HG03565 (cell line): ENCODE data around the gene SNAI3.

Source experiments
- ATAC-seq: cut with Tn5 transposase; IDR thresholded peaks from one replicate; pipeline ENCODE4 v1.9.1; 2021; ENCODE audit warnings: mild to moderate bottlenecking, moderate library complexity; ENCODE audit not compliant: unreplicated experiment

SNAI3 gene

DNA sequence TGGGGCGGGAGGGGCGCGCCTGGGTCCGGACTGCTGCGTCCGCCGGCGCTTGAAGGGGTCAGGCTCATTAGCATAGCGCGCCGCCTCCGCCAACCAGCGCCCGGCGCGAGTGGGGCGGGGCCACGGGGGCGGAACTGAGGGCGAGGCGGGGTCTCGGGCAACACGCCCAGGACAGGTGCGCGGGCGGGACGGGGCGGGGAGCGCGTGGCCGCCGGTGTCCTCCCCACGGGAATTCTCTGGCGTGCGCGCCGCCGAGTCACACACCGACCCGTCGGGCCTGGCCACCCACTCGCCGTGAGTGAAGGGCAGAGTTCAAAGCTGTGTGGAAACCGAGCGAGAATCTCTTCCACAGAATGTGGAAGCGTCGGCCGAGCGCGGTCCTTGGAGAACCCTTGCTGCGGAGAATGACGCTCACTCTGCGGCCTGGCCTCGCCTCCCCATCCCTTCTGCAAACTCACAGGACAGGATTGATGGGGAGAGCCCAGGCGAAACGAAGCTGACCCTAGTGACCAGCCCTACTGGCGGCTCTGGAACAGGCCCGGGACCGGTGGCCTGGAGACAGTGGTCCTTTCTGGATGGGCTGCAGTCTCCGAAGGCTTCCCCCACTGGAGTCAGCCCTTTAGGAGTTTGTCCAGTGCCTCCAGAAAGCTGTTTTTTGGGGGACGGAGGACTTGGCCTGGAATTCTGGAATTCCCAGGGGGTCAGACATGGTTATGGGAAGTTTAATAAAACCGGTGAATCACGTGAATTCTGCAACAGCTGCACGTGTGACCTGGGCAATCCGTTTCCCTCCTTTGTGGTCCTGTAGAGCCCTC, at the start of gene SNAI3:
Gene SNAI3, minus strand, starts transcription at position 69 of the 815 bp plus-strand sequence. CDS start 101 bp downstream, outside the sequence.
- peak; percentile 46 for ATAC-seq

DNA sequence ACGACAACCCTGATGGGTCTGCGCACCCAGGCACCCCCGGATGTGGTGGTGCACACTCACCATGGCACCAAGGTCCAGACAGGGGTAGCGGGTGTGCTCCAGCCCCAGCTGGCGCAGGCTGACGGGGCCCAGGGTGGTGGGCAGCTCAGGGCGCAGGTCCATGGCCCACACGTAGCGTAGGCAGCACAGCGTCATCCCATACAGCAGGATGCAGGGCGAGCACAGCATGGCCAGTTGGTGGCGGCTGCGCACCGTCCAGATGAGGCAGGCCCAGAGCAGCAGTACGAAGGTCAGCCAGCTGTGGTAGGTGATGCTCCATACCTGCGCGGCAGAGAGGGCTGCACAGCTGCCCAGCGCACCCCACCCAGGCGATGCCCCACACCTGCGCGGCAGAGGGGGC, 49.8 kb upstream of the SNAI3 start:
- ATAC-seq = no peak

DNA sequence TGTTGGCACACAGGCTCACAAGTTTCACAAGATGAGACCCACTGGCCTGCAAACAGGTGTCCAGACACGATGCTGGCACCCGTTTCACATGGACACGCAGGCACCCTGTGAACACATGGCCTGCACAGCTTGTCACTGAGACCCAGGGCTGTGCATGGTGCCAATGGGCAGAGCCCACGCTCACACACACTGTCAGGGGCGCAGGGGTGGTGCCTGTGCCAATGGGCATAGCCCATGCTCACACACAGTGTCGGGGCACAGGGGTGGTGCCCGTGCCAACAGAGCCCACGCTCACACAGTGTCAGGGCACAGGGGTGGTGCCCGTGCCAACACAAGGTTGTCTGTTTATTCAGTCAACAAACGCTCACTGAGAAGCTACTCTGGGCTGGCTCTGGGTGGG, 49.3 kb upstream of the SNAI3 start:
- ATAC-seq = no peak

DNA sequence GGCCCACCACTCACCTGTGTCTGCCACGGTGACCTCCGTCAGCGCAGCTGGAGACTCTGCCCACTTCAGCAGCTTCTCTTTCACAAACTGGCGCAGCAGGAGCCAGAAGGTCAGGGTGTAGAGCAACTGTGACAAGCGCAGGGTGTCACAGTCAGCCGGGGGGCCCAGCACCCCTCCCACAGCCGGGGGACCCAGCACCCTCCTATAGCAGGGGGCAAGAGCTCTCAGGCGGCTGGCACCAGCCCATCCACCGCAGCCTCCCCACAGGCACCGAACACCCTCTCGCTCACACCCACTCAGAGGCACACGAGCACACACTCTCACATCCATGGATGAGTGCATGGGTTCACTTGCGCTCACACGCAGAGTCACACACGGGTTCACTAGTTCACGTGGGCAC, 48.8 kb upstream of the SNAI3 start:
- no peak for ATAC-seq

DNA sequence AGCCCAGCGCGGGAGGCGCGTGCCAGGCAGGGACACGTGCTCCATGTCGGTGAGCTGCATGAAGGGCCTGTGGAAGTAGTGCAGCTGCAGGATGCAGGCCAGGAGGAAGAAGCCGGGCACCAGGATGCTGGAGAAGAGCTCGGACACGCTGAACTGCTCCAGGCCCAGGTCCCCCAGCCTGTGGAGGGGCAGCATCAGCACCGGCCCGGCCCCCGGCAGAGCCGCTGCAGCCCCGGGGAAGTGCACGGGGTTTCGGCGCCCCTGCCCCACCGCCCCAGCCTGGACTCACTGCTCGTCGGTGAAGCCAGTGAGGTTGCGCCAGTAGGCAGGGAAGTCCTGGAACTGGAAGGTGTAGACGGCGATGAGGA, 48.0 kb upstream of the SNAI3 start:
- no peak for ATAC-seq

DNA sequence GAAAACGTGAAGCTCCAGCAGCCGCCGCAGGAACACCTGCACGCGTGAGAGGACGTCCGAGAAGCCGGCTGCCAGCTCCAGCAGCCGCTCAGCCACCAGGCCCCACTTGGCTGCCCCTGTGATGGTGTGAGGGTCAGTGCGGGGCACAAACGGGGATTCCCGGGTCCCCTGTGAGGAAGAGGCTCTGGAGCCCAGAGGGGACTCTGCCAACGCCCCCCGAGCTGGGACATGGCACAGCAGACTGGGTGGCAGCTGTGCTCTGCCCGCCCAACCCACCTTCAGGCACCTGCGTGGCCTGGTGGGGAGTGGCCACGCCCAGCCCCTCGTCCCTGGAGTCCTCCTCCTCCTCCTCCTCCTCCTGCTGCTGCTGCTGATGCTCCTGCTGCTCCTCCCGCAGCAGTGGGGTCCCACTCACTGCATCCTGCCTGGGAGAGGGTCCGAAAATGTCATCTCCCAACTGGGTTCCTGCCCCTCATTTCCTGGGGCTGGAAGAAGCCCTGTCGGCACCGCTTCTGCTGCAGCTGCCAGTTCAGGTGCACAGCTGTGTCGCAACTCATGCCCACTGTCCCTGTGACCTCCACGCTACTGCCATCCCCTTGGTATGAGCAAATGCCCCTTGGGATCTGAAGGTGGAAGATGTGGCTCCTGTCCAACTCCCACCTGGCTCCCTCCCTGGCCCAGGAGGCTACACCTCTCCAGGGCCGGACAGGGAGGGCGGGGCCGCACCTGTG, 47.5 kb upstream of the SNAI3 start:
- no peak for ATAC-seq

DNA sequence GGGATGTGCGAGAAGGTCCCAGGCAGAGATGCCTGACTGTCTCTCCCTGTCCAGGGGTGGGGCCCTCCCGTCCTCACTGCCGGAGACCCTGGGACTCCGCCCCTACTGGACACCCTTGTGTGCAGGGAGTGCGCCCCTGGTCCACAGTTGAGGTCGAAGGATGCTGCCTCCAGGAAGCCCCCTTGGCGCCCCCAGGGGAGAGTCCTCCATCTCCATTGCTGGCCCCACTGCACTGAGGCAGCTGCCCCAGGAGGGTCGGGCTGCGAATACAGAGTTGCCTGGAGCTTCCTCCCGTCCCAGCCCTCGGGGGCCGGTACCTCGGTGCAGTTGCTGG, 46.6 kb upstream of the SNAI3 start:
- ATAC-seq = no peak

DNA sequence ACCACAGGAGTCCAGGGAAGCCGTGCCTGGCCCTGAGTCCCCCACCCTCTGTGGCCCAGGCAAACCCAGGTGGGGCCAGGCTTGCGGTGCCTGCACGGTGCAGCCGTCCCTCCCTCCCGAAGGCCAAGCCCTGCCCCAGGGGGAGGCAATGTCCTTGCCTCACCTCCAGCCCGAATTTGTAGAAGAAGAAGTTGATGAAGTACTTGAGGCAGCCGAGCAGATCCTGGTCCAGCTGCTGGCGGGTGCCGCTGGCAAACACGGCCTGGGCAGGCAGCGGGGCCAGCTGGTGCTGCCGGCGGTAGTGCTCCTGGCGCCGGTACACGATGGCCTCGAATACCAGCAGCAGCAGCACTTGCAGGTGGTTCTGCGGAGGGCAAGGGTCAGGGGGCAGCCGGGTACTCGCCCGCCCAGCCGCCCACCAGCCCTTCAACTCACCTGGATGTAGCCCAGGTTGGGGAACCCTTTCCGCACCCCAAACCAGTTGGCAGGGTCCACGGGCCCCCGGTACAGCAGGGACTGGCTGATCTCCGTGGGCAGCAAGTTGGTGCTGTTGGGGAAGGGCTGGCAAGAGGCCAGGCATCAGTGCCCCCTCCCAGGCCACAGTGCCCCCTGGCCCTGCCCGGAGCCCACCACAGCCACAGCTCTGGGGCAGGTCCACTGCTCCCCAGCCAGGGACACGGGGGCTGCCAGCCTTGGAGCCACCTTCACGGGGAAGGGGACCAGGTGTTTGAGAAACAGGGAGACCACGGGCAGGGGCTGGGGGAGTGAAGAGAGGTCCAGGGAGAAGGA, 46.1 kb upstream of the SNAI3 start:
- ATAC-seq = no peak

DNA sequence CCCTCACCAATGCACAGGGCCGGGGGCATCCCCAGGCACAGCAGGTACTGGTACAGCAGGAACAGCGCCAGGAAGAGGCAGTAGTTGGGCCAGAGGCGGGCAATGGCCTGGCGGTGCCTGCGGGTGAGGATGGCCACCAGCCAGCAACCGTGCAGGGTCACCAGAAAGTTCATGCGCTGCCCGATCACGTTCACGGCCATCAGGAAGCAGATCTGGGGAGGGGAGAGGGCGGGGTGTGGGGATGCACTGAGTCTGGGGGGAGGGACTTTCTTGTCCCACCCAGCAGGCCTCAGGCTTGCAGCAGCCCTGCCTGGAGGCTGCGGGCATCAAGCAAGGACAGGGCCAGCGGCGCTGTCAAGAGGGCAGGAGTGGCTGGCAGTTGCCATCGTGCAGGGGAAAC, 45.4 kb upstream of the SNAI3 start:
- ATAC-seq = no peak

DNA sequence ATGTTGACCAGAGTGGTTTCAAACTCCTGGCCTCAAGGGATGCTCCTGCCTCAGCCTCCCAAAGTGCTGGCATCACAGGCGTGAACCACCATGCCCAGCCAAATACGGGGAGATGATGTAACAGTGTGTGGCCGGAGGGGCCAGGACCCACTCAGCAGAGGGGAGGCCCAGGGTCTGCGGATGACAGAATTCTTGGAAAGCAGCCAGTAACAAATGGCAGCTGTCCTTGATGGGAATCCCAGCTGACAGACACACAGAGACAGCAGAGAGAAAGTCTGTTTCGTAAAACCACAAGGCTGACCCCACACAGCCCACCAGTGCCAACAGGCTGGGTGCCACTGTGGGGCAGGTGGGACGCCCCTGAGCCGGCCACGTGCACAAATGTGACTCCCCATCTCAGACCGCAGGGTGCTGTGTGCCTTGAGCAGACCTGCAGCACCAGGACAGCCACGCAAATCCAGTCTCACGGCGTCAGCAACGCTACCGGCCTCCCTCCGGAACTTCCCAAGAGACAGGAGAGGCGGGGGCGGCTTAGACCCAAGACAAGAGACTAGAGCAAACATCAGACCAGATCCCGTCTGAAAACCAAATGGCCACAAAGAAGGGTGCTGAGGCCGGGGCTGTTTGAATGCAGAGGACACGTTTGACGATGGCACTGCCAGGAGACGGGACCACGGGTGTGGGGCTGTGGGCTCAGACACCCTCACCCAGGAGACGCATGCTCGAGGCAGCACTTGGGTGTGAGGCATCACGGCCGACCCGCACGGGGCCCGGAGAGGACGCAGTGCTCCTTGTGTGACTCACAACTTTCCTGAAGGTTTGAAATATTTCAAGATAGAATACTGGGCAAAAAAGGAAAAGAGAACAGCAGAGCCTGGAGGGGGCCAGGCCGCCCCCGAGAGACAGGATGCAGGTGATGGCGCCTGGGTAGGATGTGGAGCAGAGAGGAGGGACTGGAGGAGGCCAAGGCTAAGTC, 44.6 kb upstream of the SNAI3 start:
- no peak for ATAC-seq

DNA sequence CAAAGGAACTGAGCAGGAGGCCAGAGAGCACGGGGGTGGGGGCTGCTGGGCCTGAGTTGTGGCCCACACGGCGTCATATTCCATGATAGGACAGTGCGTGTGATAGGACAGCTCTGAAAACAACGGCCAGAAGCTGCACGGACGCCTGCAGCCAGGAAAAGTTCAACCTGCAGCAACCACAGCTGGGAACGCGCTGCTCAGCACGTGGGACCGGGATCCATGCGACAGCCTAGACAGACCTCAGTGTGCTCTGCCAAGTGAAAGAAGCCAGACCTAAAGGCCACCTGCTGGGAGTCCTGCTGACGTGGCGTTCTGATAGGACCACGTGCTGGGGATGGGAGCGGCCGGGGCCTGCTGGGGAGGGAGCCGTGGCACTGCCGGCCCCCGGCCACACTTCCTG, 41.6 kb upstream of the SNAI3 start:
- ATAC-seq = no peak

DNA sequence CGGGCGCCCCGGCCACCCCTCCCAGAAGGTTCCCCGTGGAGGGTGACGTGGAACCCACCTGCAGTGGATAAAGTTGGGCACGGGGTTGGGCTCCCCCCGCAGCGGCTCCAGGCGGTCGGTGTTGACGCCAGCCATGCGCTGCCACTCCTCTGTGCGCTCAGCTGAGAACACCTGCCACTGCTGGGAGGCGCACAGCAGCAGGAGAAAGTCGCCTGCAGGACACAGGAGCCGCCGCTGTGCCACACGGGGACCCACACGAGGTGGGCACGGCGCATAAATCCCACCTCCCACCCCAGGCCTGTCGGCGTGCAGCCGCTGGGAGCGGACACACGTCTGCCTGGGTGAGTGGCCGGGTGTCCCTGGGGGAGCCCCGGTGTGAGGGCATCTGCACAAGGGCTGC, 40.7 kb upstream of the SNAI3 start:
- ATAC-seq = no peak

DNA sequence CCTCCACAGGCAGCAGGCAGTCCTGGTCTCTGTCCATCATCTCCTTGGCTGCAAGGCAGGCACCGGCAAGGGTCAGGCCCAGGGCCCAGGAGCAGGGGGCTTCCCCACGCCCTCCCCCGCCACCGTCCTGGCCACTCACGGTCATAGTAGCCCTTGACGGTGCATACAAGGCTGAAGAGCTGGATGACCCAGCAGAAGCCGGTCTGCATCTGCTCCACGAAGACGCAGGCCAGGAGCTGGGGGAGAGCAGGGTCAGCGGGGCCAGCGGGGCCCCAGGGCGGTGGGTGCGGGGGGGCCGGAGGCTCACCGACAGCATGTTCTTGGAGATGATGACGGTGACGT, 40.1 kb upstream of the SNAI3 start:
- no peak for ATAC-seq

DNA sequence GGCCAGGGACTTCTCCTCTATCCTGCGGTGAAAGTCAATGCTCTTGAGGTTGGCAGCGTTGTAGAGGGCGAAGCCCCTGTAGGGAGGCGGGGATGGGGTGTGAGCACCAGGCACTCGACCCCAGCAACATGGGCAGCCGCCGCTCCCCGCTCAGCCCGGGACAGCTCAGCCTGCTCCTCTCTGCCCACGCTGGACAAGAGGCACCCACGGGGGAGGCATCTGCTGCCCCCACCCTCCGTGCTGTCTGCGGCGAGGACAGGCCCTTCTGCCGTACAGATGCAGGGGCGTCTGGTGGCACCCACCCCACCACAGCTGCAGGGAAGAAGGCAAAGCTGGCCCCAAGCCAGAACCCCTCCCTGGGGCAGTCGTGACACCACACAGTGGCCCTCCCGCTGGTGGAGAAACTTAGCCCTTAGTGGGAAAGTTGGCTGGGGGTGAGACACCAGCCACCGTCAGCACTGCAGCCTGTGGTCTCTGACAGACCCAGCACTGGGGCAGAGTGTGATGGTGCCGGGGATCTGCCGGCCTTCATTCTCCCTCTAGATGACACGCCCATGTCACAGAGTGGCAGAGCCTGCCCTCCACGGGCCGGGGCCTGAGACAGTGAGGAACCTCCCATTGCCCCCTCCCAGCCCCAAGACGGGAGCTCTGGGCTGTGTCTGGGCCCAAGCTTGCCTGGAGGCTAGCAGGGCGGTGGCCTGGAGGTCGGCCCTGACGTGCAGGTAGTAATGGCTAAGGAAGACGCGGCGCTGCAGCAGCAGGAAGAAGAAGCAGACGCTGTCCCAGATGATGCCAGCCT, 39.5 kb upstream of the SNAI3 start:
- no peak for ATAC-seq

DNA sequence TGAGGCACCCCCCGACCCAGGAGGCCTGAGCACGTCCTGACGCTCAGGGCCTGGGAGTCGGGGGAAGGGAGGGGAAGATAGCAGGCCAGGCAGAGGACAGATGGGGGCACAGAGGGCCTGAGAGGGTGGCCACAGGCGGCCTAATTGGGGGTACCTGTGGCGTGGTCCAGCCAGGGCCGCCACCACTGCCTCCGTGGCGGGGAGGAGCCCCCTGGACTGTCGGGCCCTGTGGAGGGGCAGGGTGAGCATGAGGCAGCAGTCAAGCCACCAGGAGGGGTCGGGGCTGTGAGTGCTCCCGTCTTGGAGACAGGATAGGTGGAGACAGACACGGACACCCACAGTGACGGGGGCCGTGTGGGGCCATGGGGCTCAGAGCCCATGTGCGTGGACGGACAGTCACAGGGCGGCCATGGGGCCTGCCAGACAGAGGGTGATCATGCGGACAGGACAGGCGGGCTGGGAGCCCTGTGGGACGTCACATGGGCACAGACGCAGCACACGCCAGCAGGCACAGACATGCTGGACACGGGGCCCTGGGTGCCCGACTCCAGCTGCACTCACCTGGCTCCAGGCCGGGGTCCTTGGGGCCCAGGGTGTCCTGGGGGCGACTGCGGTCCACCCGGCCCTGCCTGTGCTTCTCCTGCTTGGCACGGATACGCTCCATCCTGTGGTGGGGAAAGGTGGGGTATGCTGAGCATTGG, 38.7 kb upstream of the SNAI3 start:
- ATAC-seq = no peak

DNA sequence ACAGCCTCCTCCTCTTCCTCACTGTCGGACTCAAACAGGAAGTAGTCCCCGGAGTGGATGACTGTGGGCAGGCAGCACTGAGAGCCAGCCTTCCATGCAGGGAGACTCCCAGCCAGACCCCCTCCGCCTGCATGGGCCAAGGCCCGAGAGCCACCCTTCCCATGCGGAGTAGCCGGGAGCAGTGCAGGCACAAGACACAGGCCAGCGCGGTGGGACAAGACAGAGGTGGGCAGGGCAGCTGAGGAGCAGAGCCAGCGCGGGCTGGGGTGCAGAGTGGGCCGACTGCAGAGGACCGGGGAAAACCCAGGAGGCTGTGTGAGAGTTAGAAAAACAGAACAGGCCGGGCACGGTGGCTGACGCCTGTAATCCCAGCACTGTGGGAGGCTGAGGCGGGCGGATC, 37.6 kb upstream of the SNAI3 start:
- no peak for ATAC-seq

DNA sequence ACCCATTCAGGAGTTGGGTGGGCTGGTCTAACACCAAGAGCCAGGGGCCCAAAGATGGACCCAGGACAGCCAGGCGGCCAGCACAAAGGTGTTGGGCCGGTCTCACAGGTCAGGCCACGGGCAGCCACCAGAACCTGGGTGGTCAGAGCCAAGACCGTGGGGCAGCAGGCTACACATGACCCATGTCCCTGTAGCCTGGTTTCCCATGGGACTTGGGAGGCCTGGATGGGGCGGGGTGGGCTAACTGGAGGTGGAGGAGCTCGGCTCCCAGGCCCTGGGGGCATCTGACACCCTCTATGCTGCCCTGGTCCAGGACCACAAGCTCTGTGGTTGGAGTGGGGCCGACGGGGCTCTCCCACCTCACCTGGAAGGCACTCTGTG, 37.2 kb upstream of the SNAI3 start:
- ATAC-seq = no peak

DNA sequence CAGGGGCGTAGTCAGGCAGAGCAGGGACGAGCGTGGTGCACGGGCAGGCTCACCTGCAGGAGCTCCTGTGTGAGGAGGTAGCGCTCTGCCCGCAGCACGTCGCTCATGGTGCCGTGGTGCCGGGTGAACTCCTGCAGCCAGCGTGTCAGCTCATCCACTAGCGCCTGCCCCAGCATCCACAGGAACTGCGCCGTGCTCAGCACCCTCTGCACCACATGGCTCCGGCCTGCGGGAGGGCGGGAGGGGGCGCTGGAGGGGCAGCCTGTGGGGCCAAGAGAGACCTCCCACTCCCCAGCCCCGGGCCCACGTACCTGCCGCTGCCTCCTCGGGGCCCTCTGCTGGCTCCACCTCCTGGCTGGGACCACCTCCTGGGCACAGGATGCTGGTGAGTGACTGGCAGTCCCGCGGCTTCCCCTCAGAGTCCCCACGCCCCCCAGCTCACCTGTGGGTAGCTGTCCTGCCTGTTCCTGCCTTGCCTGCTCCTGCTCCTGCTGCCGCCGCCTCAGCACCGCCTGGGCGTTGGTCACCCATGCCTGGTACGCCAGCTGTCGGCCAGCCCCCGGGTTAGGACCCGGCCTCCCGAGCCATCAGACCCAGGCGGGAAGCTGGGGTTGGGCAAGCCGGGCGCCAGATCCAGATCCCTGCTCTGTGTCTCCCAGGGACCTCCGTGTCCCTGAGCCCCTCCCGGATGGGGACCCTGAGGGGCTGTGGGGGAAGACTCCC, 36.6 kb upstream of the SNAI3 start:
- ATAC-seq = no peak
